K562 (cell line): ENCODE measurements around the gene NPM1. TPM values are rescaled to one million over a fixed set of nuclear protein-coding genes. Genes with fewer than 3 reads are reported as not detected.

Source experiments
- ATAC-seq: fragments of 200-7000 bp; cut with Tn5 transposase; 3 replicates; pipeline ENCODE4 v1.9.1; 2020; ENCODE audit warnings: moderate library complexity
- BruUV-seq: library from RNA; stranded (reverse); fragments of 400-500 nt; replicated peaks from 2 replicates; lab custom pipeline; 2021; lab: Mats Ljungman, UMichigan
- CTCF ChIA-PET: fragments of 300-600 bp; formaldehyde crosslinking; extraction: SDS; loops from one replicate; lab custom pipeline; 2021; ENCODE audit warnings: low intra/inter-chr PET ratio; lab: Yijun Ruan, JAX
- POLR2A ChIA-PET: fragments of 300-600, 350-650 bp; sonication (Branson Sonifier 250); formaldehyde crosslinking; extraction: SDS; loops from one replicate; lab custom pipeline; 2021; ENCODE audit warnings: antibody characterized with exemption, inconsistent platforms; lab: Yijun Ruan, JAX
- DNase-seq, 4 experiments: peaks; one replicate each; pipeline versions ENCODE4 v3.0.0 to v3.0.0-alpha.2; 2011 to 2018; ENCODE audit warnings: low spot score in 3 of 4, mixed read lengths in 3 of 4; ENCODE audit errors: extremely low read depth in 1 of 4
- FAIRE-seq: peaks from 2 replicates; lab custom pipeline; 2011; peaks lifted over from hg19 to GRCh38; lab: Jason Lieb, UNC
- H2AFZ ChIP-seq: 2 replicates; pipeline ENCODE4 v1.6.0; 2011; ENCODE audit warnings: low read depth, low read length, control low read depth, inconsistent platforms
- H3K27ac ChIP-seq: fragments of 200-600 bp; 3 replicates; pipeline ENCODE4 v1.8.0; 2011; ENCODE audit warnings: low read depth, mild to moderate bottlenecking, control low read depth, inconsistent platforms, low read length, moderate library complexity, mixed read lengths; ENCODE audit errors: extremely low read depth
- H3K27me3 ChIP-seq, 2 experiments: fragments of 300-600 bp in 1 of 2; 2 replicates in 1 of 2; 3 replicates in 1 of 2; pipeline versions ENCODE4 v1.6.0 to v1.8.0; 2011; ENCODE audit warnings: inconsistent platforms in 2 of 2, low read length in 2 of 2, mild to moderate bottlenecking in 1 of 2, mixed read lengths in 1 of 2, moderate library complexity in 1 of 2; ENCODE audit not compliant: control insufficient read depth in 2 of 2, insufficient read depth in 2 of 2
- H3K36me3 ChIP-seq: fragments of 300-600 bp; 3 replicates; pipeline ENCODE4 v1.8.0; 2011; ENCODE audit warnings: mild to moderate bottlenecking, low read length, inconsistent platforms; ENCODE audit not compliant: control insufficient read depth, insufficient read depth
- H3K4me1 ChIP-seq, 2 experiments: fragments of 200-600 bp in 1 of 2; replicated peaks in 1 of 2; 2 replicates in 1 of 2; 3 replicates in 1 of 2; pipeline versions ENCODE4 v1.5.1 to v1.8.0; 2011; ENCODE audit warnings: inconsistent platforms in 2 of 2, low read length in 2 of 2, mild to moderate bottlenecking in 1 of 2, mixed read lengths in 1 of 2, moderate library complexity in 1 of 2; ENCODE audit not compliant: control insufficient read depth in 2 of 2, insufficient read depth in 2 of 2
- H3K4me2 ChIP-seq: 2 replicates; pipeline ENCODE4 v1.6.1; 2011; ENCODE audit warnings: low read length, control low read depth, inconsistent platforms, mixed read lengths; ENCODE audit not compliant: insufficient read depth
- H3K4me3 ChIP-seq: fragments of 200-600 bp; sonication (generic), shearing (Covaris generic); 2 replicates; pipeline ENCODE4 v1.5.1; 2016; ENCODE audit warnings: control low read depth, inconsistent platforms
- H3K79me2 ChIP-seq: fragments of 200-600 bp; 3 replicates; pipeline ENCODE4 v1.8.0; 2011; ENCODE audit warnings: low read length, inconsistent platforms; ENCODE audit not compliant: control insufficient read depth, insufficient read depth
- H3K9ac ChIP-seq, 2 experiments: 2 replicates each; pipeline versions ENCODE4 v1.6.0 to v1.6.1; 2011; ENCODE audit warnings: low read depth in 2 of 2, low read length in 2 of 2, control low read depth in 1 of 2, inconsistent platforms in 1 of 2, mild to moderate bottlenecking in 1 of 2, mixed read lengths in 1 of 2; ENCODE audit not compliant: insufficient read depth in 1 of 2
- H3K9me1 ChIP-seq: one replicate; pipeline ENCODE4 v1.6.0; 2011; ENCODE audit warnings: inconsistent platforms, mild to moderate bottlenecking, low read length, moderate library complexity; ENCODE audit not compliant: control insufficient read depth, insufficient read depth
- H3K9me3 ChIP-seq: replicated peaks from 2 replicates; pipeline ENCODE4 v1.5.1; 2011; ENCODE audit warnings: low read depth, low read length, inconsistent platforms; ENCODE audit not compliant: control insufficient read depth, insufficient read depth
- H4K20me1 ChIP-seq: replicated peaks from 2 replicates; pipeline ENCODE4 v1.6.1; 2011; ENCODE audit warnings: low read length, inconsistent platforms, mixed read lengths; ENCODE audit not compliant: control insufficient read depth, insufficient read depth
- E2F4 ChIP-seq: sonication (generic); formaldehyde crosslinking; IDR thresholded peaks from 2 replicates; pipeline ENCODE4 v1.8.0; 2022; ENCODE audit warnings: mild to moderate bottlenecking, low read depth, missing genetic modification reagents
- FOXJ3 ChIP-seq: sonication (generic); formaldehyde crosslinking; IDR thresholded peaks from 2 replicates; pipeline ENCODE4 v1.4.0; 2020; ENCODE audit warnings: mild to moderate bottlenecking, missing genetic modification reagents
- KHSRP ChIP-seq: fragments of 450-650 bp; IDR thresholded peaks from 2 replicates; pipeline ENCODE4 v1.6.1; 2017
- PHB ChIP-seq: fragments of 250-450 bp; sonication (Bioruptor Pico); IDR thresholded peaks from 2 replicates; pipeline ENCODE4 v1.5.0; 2021
- POLR2A ChIP-seq: fragments of 450-650 bp; conservative IDR thresholded peaks from 2 replicates; pipeline ENCODE4 v1.6.1; 2016
- TFAP4 ChIP-seq: sonication (generic); formaldehyde crosslinking; IDR thresholded peaks from 2 replicates; pipeline ENCODE4 v1.8.0; 2022; ENCODE audit warnings: missing genetic modification reagents, mild to moderate bottlenecking, moderate library complexity, borderline replicate concordance
- WGBS: fragments of 100-300 bp; shearing (Covaris generic); methylation state at CpG from one replicate; pipeline ENCODE4 v1.1.6; 2016; ENCODE audit warnings: low coverage, mixed read lengths; ENCODE audit not compliant: insufficient coverage; ENCODE audit errors: missing lambda C conversion rate; 5-methylcytosine and 5-hydroxymethylcytosine counted together
- in situ Hi-C: fragments of 300-500 bp; cut with MboI; formaldehyde crosslinking; loops from 4 replicates; pipeline ENCODE4 v1.15.0; 2018; ENCODE audit warnings: inconsistent platforms, mixed read lengths
- intact Hi-C: fragments of 100-400 bp; cut with micrococcal nuclease; formaldehyde crosslinking; loops from 2 replicates; pipeline ENCODE4 v1.14.2; 2022
- polyA plus RNA-seq, 8 experiments: library from polyadenylated mRNA; depleted of rRNA in 4 of 8; stranded (reverse) in 5 of 8; unstranded in 3 of 8; fragments of >200 nt; fragmentation: Nextera tagmentation in 2 of 8; fragmentation: Illumina TruSeq in 1 of 8; extraction: Ambion mirVana in 2 of 8; extraction: Trizol in 1 of 8; gene quantifications; 2 replicates each; pipeline versions ENCODE4 v1.2.1 to v1.2.3, GENCODE V29; 2011 to 2014; ENCODE audit warnings: inconsistent platforms in 1 of 8, missing spikeins in 1 of 8
- total RNA-seq, 7 experiments: library from RNA; depleted of rRNA in 6 of 7; stranded (reverse); fragments of >200 nt in 6 of 7; fragmentation: Illumina TruSeq in 2 of 7; extraction: Trizol in 2 of 7; gene quantifications; 2 replicates each; pipeline versions ENCODE4 v1.2.1 to v1.2.3, GENCODE V29; 2011 to 2021; ENCODE audit warnings: low replicate concordance in 1 of 7

The NPM1 gene
- total and polyA plus RNA-seq, 9 of the 15 experiments (the other 6 are each of a cell fraction or from before 2014, with no cell fraction given) = 2,438 to 6,909 (median 5,639) TPM

DNA sequence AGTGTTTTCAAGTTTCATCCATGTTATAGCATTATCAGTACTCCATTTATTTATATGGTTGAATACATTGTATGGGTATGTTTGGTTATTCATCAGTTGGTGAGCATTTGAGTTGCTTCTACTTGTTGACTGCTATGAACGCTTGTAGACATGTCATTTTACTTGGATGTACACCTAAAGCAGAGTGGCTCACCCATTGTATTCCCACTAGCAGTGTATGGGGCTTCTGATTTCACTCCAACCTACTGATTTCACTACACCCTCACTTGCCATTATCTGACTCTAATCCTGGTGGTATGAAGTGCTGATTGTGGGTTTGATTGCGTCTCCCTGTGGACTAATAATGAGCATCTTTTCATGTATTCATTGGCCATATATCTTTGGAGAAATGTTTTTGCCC lies 9.5 kb downstream of the NPM1 start:
- H3K36me3 ChIP-seq = peaks cover 99% of the 10 kb centered on the region
- no peak overlapping the region for H2AFZ ChIP-seq
- POLR2A ChIA-PET = no interaction called here
- no peaks in the 10 kb centered on the region for H3K9me3 ChIP-seq
- DNase-seq (no peak), FAIRE-seq (no peak), ATAC-seq (peak; percentile 4; the same call in 1 of the 3 replicates)
- H3K27ac ChIP-seq = no peak overlapping the region
- peaks cover 98% of the 10 kb centered on the region for H3K79me2 ChIP-seq
- peaks cover 75% of the 10 kb centered on the region for H4K20me1 ChIP-seq
- BruUV-seq = no TSS peak
- 81% methylated on average over 2 of the region's 2 CpGs for WGBS
- H3K27me3 ChIP-seq = no peaks in the 10 kb centered on the region
- CTCF ChIA-PET = no interaction called here
- TF ChIP-seq TFAP4 (CRISPR knock-in tag) = no peak
- peak; percentile 34; the same call in 1 of the 2 replicates for TF ChIP-seq POLR2A
- TF ChIP-seq E2F4 (CRISPR knock-in tag) = no peak
- TF ChIP-seq PHB (CRISPR knock-in tag) = no peak
- TF ChIP-seq KHSRP = no peak
- no peak for TF ChIP-seq FOXJ3 (CRISPR knock-in tag)
- H3K9ac ChIP-seq = no peak overlapping the region
- intact Hi-C loops = no loop called here
- H3K4me3 ChIP-seq = no peak overlapping the region
- no peak overlapping the region for H3K4me2 ChIP-seq
- in situ Hi-C loops = no loop called here
- peaks cover 3 to 12% of the 10 kb centered on the region in 2 experiments; a peak in 3 of 5 replicates for H3K4me1 ChIP-seq
- H3K9me1 ChIP-seq = peaks cover 4% of the 10 kb centered on the region
